ENCODE results near the gene SYT3. TPM values are rescaled to one million over a fixed set of nuclear protein-coding genes. Genes with fewer than 3 reads are reported as not detected.

Gene SYT3, protein sequence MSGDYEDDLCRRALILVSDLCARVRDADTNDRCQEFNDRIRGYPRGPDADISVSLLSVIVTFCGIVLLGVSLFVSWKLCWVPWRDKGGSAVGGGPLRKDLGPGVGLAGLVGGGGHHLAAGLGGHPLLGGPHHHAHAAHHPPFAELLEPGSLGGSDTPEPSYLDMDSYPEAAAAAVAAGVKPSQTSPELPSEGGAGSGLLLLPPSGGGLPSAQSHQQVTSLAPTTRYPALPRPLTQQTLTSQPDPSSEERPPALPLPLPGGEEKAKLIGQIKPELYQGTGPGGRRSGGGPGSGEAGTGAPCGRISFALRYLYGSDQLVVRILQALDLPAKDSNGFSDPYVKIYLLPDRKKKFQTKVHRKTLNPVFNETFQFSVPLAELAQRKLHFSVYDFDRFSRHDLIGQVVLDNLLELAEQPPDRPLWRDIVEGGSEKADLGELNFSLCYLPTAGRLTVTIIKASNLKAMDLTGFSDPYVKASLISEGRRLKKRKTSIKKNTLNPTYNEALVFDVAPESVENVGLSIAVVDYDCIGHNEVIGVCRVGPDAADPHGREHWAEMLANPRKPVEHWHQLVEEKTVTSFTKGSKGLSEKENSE
- 0.16 TPM for total RNA-seq
- 0.32 TPM for polyA plus RNA-seq

GRCh38 chr19:50639121-50640112 lies at the start of gene SYT3:
TSS of gene SYT3 (minus strand) at chr19:50639881. CDS start at chr19:50637411, 2,470 bp downstream.
- Histone ChIP-seq H3K36me3 (ENCODE audit: insufficient read depth) (no peaks in the 10 kb centered on the region), H3K4me3 (ENCODE audit: low read depth, low read length) (peak within 1 kb of the TSS; percentile 43), H3K4me1 (ENCODE audit: insufficient read depth) (no peaks in the 10 kb centered on the region), H3K27ac (ENCODE audit: low read depth) (no peak within 1 kb of the TSS)
- WGBS: 2% methylated on average over 76 of the region's 76 CpGs
- no peak for DNase-seq (ENCODE audit: extremely low spot score)

DNA sequence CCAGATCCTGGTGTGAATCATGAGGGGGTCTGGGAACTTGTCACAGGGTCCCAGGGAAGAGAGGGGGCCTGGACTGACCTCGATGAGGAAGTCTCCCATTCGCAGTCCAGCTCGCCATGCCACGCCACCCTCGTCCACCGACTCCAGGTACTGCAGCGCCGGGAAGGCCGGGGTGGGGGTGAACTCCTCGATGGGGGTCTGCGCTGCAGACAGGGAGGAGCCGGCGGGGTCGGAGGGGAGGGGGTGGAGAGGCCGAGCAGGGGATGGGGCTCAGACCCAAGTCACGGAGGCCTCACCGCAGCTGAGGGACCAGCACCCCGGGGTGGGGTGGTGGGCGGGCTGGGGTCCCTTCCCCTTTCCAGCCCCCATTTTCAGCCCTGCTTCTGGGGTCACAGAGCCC lies 49.1 kb upstream of the SYT3 start:
- Histone ChIP-seq H3K4me1 (ENCODE audit: insufficient read depth) (no peaks in the 10 kb centered on the region), H3K36me3 (ENCODE audit: insufficient read depth) (no peaks in the 10 kb centered on the region), H3K4me3 (ENCODE audit: low read depth, low read length) (no peak overlapping the region), H3K27ac (ENCODE audit: low read depth) (no peak overlapping the region)
- no peak for DNase-seq (ENCODE audit: extremely low spot score)
- WGBS: 64% methylated on average over 19 of the region's 19 CpGs

GRCh38 chr19:50686310-50687032 lies 46.8 kb upstream of the SYT3 start:
- 33% methylated on average over 50 of the region's 50 CpGs for WGBS
- Histone ChIP-seq H3K27ac (ENCODE audit: low read depth) (no peak overlapping the region), H3K36me3 (ENCODE audit: insufficient read depth) (no peaks in the 10 kb centered on the region), H3K4me3 (ENCODE audit: low read depth, low read length) (no peak overlapping the region), H3K4me1 (ENCODE audit: insufficient read depth) (no peaks in the 10 kb centered on the region)
- DNase-seq (ENCODE audit: extremely low spot score): no peak

GRCh38 chr19:50679177-50680125 lies 39.8 kb upstream of the SYT3 start:
- no peaks in the 10 kb centered on the region for H3K36me3 ChIP-seq (ENCODE audit: insufficient read depth)
- DNase-seq (ENCODE audit: extremely low spot score): no peak
- WGBS: 13% methylated on average over 23 of the region's 23 CpGs
- no peak overlapping the region for H3K4me3 ChIP-seq (ENCODE audit: low read depth, low read length)
- no peak overlapping the region for H3K27ac ChIP-seq (ENCODE audit: low read depth)
- H3K4me1 ChIP-seq (ENCODE audit: insufficient read depth): no peaks in the 10 kb centered on the region

- H3K4me1 ChIP-seq (ENCODE audit: insufficient read depth): no peaks in the 10 kb centered on the region
- H3K27ac ChIP-seq (ENCODE audit: low read depth): no peak overlapping the region
- H3K36me3 ChIP-seq (ENCODE audit: insufficient read depth): no peaks in the 10 kb centered on the region
- H3K4me3 ChIP-seq (ENCODE audit: low read depth, low read length): no peak overlapping the region
- no peak for DNase-seq (ENCODE audit: extremely low spot score)
- 45% methylated on average over 3 of the region's 3 CpGs for WGBS
Observed at GRCh38 chr19:50678323-50678722, 38.6 kb upstream of the SYT3 start.

GRCh38 chr19:50677636-50678035 lies 38.0 kb upstream of the SYT3 start:
- Histone ChIP-seq H3K4me1 (ENCODE audit: insufficient read depth) (no peaks in the 10 kb centered on the region), H3K4me3 (ENCODE audit: low read depth, low read length) (no peak overlapping the region), H3K36me3 (ENCODE audit: insufficient read depth) (no peaks in the 10 kb centered on the region), H3K27ac (ENCODE audit: low read depth) (no peak overlapping the region)
- no peak for DNase-seq (ENCODE audit: extremely low spot score)
- WGBS: 65% methylated on average over 5 of the region's 5 CpGs

DNA sequence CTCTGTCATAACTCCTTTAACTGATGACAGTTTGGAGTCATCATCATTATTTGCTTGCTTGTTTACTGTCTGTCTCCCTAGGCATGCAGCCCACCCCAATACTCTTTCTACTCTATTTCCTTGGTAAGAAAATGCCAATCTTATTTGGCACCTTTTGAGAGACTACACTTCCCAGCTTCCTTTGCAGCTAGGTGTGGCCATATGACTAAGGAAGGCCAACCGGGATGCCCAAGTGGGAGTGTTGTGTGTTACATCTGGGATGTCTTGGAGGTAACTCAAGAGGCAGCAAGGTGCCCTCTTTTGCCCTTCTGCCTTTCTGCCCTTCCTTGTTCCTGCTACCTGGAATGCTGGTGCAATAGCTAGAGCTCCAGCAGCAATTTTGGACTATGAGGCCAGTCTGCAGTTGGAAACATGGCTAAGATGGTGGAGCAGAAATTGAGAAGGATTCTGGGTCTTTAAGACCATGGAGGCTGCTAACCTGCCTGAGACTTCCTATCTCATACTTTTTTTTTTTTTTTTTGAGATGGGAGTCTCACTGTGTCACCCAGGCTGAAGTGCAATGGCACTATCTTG lies 37.0 kb upstream of the SYT3 start:
- no peak overlapping the region for H3K27ac ChIP-seq (ENCODE audit: low read depth)
- no peaks in the 10 kb centered on the region for H3K36me3 ChIP-seq (ENCODE audit: insufficient read depth)
- H3K4me1 ChIP-seq (ENCODE audit: insufficient read depth): no peaks in the 10 kb centered on the region
- H3K4me3 ChIP-seq (ENCODE audit: low read depth, low read length): no peak overlapping the region
- no peak for DNase-seq (ENCODE audit: extremely low spot score)
- WGBS: 65% methylated on average over 1 of the region's 1 CpG

DNA sequence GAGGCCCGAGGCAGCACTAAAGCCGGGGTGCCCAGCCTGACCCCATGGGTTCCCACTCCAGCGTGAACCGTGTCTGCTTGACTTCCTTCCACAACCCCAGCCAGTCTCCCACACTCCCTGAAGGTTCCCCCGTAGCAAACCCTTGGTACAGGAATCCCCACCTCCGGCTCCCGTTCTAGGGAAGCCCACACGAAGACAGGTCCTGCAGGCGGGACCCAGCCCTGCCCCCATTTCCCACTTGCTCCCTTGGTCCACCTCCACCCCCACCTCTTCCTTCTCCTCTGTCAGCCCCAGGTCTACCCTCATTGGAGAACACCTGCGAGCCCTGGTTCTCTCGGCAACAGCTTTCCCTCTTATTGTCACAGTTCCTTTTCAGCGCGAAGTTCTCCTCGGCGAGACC lies 33.4 kb upstream of the SYT3 start:
- no peaks in the 10 kb centered on the region for H3K36me3 ChIP-seq (ENCODE audit: insufficient read depth)
- WGBS: 28% methylated on average over 15 of the region's 15 CpGs

GRCh38 chr19:50670102-50670380 lies 30.4 kb upstream of the SYT3 start:
- H3K27ac ChIP-seq (ENCODE audit: low read depth): no peak overlapping the region
- no peaks in the 10 kb centered on the region for H3K36me3 ChIP-seq (ENCODE audit: insufficient read depth)
- DNase-seq (ENCODE audit: extremely low spot score): no peak
- H3K4me3 ChIP-seq (ENCODE audit: low read depth, low read length): no peak overlapping the region
- H3K4me1 ChIP-seq (ENCODE audit: insufficient read depth): peaks cover 4% of the 10 kb centered on the region
- 37% methylated on average over 5 of the region's 5 CpGs for WGBS

More for the DNA sequence above, 33.4 kb upstream of the SYT3 start:
- Histone ChIP-seq H3K4me1 (ENCODE audit: insufficient read depth) (no peaks in the 10 kb centered on the region), H3K4me3 (ENCODE audit: low read depth, low read length) (no peak overlapping the region), H3K27ac (ENCODE audit: low read depth) (no peak overlapping the region)
- DNase-seq (ENCODE audit: extremely low spot score): no peak

DNA sequence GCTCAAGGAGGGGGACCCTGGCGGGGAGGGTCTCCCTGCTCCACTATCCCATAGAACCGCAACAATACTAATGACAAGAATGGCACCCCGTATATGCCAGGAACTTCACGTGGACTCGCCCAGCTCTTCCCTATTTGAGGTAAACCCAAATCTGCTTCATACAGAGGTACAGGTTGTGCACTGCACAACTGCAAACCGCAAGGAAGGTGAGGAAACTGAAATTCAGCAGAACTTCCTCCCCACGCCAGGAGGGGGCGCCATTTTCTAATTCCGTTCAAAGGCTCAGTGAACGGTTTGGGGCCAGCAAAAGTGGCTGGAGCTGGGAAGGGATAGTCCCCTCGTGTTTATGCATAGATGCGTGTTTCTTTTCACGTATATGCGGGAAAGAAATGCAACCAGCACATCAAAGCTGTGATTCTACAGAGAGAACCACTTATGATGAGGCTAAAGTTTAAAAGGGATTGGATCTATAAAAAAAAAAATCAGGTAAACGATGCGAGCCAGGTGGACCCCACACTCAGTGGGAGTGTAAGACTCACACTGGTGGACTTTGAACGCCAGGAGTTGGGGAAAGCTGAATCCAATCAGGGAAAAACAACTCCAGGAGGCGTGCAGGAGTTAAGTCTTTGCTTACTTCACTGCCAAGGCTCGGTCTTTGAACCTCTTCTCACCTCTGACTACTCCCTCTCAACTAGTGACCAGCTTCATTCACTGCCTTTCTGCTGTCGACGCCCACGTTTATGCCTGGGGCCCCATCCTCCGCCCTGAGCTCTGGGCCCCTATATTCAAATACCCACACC lies 29.8 kb upstream of the SYT3 start:
- no peaks in the 10 kb centered on the region for H3K36me3 ChIP-seq (ENCODE audit: insufficient read depth)
- peaks cover 4% of the 10 kb centered on the region for H3K4me1 ChIP-seq (ENCODE audit: insufficient read depth)
- WGBS: 43% methylated on average over 23 of the region's 23 CpGs
- H3K27ac ChIP-seq (ENCODE audit: low read depth): no peak overlapping the region
- no peak for DNase-seq (ENCODE audit: extremely low spot score)
- H3K4me3 ChIP-seq (ENCODE audit: low read depth, low read length): no peak overlapping the region

DNA sequence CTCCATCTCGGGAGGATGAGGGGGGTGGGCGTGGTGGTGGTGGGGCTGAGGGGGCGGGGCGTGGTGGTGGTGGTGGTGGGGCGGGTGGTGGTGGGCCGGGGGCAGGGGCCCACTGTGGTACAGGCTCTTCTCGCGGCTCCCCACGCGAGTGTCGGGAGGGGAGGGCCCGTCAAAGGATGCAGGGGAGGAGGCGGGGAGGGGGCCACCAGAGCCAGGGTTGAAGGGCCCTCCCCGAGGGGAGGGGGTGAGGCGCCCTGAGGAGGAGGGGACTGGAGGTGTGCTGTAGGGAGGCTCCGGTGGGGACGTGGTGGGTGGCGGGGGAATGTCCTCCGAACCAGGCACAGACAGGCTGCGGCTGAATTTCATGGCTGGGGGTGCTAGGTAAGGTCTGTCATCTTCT lies 29.2 kb upstream of the SYT3 start:
- H3K4me3 ChIP-seq (ENCODE audit: low read depth, low read length): no peak overlapping the region
- 41% methylated on average over 20 of the region's 20 CpGs for WGBS
- no peak for DNase-seq (ENCODE audit: extremely low spot score)
- no peaks in the 10 kb centered on the region for H3K36me3 ChIP-seq (ENCODE audit: insufficient read depth)
- H3K27ac ChIP-seq (ENCODE audit: low read depth): no peak overlapping the region
- peaks cover 4% of the 10 kb centered on the region for H3K4me1 ChIP-seq (ENCODE audit: insufficient read depth)
